Mucosa of descending colon (tissue), 3 donors: ENCODE data around the gene PLK2. TPM values are rescaled to one million over a fixed set of nuclear protein-coding genes. Genes with fewer than 3 reads are reported as not detected.
A peak's percentile ranks its signal among the peaks of the same experiment; 100 is the strongest.

Source experiments
- ATAC-seq: fragments of 200-7000 bp; cut with Tn5 transposase; one replicate; pipeline ENCODE4 v1.9.1; 2020; ENCODE audit warnings: mild to moderate bottlenecking, moderate library complexity
- DNase-seq, 3 donors: peaks; one replicate each; pipeline ENCODE4 v3.0.0-alpha.2; 2020
- H3K36me3 ChIP-seq: fragments of 200-600 bp; one replicate; pipeline ENCODE4 v1.8.0; 2021; ENCODE audit warnings: low read depth, mild to moderate bottlenecking
- H3K4me1 ChIP-seq: fragments of 200-600 bp; one replicate; pipeline ENCODE4 v1.8.0; 2021; ENCODE audit warnings: low read depth, mild to moderate bottlenecking
- H3K4me3 ChIP-seq: fragments of 200-600 bp; one replicate; pipeline ENCODE4 v1.8.0; 2021; ENCODE audit warnings: mild to moderate bottlenecking
- H3K9me3 ChIP-seq: fragments of 200-600 bp; one replicate; pipeline ENCODE4 v1.8.0; 2021; ENCODE audit warnings: mild to moderate bottlenecking
- CTCF ChIP-seq: fragments of 200-600 bp; IDR thresholded peaks from one replicate; pipeline ENCODE4 v1.8.0; 2022; ENCODE audit warnings: antibody characterized with exemption, mild to moderate bottlenecking
- intact Hi-C, 2 donors: fragments of 100-400 bp; cut with DNase I in 1 of 2; cut with micrococcal nuclease in 1 of 2; formaldehyde crosslinking; loops; one replicate each; pipeline versions ENCODE4 v1.11.0 to v1.11.1; 2022; cut with DNase I, micrococcal nuclease
- total RNA-seq, 3 donors: library from RNA; stranded (reverse); fragmentation: NEBNext Ultra II Directional in 2 of 3; extraction: Animal tissue kit (Norgen Biotek cat#: 25700) in 2 of 3; gene quantifications; one replicate each; pipeline versions ENCODE4 v1.2.1 to v1.2.4, GENCODE V29; 2021 to 2023
- donor health status: DM: no; HTN: no; CAD: no; lungs with moderate emphysema.
- donor health status: DM: no; HTN: no; CAD: no.
- donor health status: DM: no; HTN: yes; CAD: no.

PLK2 gene
- total RNA-seq, 3 donors from 2014 or later = 13.0 to 24.7 (median 14.5) TPM

DNA sequence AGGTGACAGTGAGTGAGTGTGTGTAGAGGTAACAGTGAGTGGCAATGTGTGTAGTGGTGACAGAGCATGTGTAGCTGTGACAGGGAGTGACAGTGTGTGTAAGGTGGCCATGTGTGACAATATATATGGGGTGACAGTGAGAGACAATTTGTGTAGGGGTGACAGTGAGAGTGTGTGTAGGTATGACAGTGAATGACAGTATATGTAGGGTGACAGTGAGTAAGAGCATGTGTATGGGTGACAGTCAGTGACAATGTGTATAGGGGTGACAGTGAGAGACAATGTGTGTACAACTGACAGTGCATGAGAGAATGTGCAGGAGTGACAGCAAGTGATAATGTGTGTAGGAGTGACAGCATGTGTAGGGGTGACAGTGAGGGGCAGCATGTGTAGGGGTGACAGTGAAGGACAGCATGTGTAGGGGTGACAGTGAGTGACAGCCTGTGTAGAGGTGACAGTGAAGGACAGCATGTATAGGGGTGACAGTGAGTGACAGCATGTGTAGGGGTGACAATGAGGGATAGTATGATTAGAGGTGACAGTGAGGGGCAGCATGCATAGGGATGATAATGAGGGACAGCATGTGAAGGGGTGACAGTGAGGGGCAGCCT is 21.3 kb upstream of the PLK2 start:
- no peaks in the 10 kb centered on the region for H3K9me3 ChIP-seq
- H3K4me1 ChIP-seq = no peaks in the 10 kb centered on the region
- DNase-seq (no peak), ATAC-seq (no peak)
- intact Hi-C loops = no loop called here
- H3K4me3 ChIP-seq = no peak overlapping the region
- no peaks in the 10 kb centered on the region for H3K36me3 ChIP-seq
- no peak for TF ChIP-seq CTCF

GRCh38 chr5:58477760-58478376 is 18.0 kb upstream of the PLK2 start:
- ATAC-seq (no peak), DNase-seq (peak in 1 of 3 donors; percentile 7)
- no peak overlapping the region for H3K4me3 ChIP-seq
- H3K36me3 ChIP-seq = no peaks in the 10 kb centered on the region
- intact Hi-C loops = no loop called here
- H3K9me3 ChIP-seq = peaks cover 4% of the 10 kb centered on the region
- H3K4me1 ChIP-seq = no peaks in the 10 kb centered on the region
- no peak for TF ChIP-seq CTCF

DNA sequence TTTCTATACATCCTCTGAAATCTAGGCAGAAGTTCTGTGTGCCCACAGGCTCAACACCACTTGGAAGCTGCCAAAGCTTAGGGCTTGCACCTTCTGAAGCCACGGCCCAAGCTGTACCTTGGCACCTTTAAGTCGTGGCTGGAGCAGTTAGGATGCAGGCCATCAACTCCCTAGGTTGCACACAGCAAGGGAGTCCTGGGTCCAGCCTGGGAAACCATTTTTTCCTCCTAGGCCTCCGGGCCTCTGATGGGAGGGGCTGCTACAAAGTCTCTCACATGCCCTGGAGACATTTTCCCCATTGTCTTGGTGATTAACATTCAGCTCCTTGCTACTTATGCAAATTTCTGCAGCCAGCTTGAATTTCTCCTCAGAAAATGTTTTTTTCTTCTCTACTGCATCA is 15.5 kb upstream of the PLK2 start:
- ATAC-seq = no peak
- intact Hi-C loops = no loop called here
- peaks cover 4% of the 10 kb centered on the region for H3K9me3 ChIP-seq
- H3K4me1 ChIP-seq = no peaks in the 10 kb centered on the region
- no peak for TF ChIP-seq CTCF
- H3K4me3 ChIP-seq = no peak overlapping the region
- H3K36me3 ChIP-seq = no peaks in the 10 kb centered on the region
- no peak for DNase-seq

DNA sequence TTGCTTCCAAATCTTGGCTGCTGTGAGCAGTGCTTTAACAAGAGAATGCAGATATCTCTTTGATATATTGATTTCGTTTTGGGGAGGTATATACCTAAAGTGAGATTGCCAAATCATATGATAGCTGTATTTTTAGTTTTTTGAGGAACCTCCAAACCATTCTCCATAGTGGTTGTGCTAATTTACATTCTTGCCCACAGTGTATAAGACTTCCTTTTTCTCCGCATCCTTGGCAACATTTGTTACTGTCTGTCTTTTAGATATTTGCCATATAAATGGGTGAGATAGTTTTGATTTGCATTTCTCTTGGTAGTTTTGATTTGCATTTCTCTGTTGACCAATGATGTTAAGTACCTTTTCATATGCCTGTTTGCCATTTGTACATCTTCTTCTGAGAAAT is 10.0 kb upstream of the PLK2 start:
- no peak for TF ChIP-seq CTCF
- no peak for ATAC-seq
- H3K4me1 ChIP-seq = no peaks in the 10 kb centered on the region
- H3K4me3 ChIP-seq = no peak overlapping the region
- DNase-seq = no peak
- intact Hi-C loops = loop anchor here (5.0 to 10.0 kb wide), 2 partner anchors 585 to 1168 kb away; no protein-coding TSS in a partner anchor
- H3K9me3 ChIP-seq = no peaks in the 10 kb centered on the region
- no peaks in the 10 kb centered on the region for H3K36me3 ChIP-seq

DNA sequence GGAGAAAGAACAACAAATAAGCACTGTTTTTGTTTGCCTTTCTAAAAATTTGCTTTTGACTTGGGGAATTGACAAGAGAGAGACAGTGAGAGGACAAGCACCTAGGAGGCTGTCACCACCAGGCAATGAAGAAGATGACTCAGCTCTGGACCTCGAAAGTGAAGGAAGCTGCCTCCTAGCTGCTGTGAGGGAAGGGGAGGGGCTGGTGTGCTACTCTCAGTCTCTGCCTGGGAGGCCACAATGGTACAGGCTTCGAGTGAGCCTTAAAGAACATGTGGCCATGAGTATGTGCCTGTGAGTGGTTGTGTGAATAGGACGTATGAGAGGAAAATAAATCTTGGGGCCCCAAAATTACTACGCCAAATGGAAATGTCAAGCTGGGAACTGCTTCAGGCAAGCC is 7.1 kb upstream of the PLK2 start:
- peaks cover 8% of the 10 kb centered on the region for H3K4me1 ChIP-seq
- no peak overlapping the region for H3K4me3 ChIP-seq
- intact Hi-C loops = loop anchor here in 1 of 2 donors (10.0 kb wide), 1 partner anchor 582 kb away; no protein-coding TSS in a partner anchor
- ATAC-seq = peak; percentile 49
- no peaks in the 10 kb centered on the region for H3K9me3 ChIP-seq
- TF ChIP-seq CTCF = no peak
- no peaks in the 10 kb centered on the region for H3K36me3 ChIP-seq
- DNase-seq = peak in 1 of 3 donors; percentile 23
